NCI-H1105 (cell line): ENCODE measurements around the gene BTAF1.
"Not testable (repeated sequence)": the region's sequence is repeated elsewhere in the genome, so short reads cannot be mapped to it uniquely, and the experiment has no call there.

Experiments used
- DNase-seq: peaks from one replicate; lab custom pipeline; 2025; lab: John Stamatoyannopoulos, UW

The BTAF1 gene

GRCh38 chr10:91978585-91978984 lies 55.0 kb downstream of the BTAF1 start:
- DNase-seq: no peak

DNA sequence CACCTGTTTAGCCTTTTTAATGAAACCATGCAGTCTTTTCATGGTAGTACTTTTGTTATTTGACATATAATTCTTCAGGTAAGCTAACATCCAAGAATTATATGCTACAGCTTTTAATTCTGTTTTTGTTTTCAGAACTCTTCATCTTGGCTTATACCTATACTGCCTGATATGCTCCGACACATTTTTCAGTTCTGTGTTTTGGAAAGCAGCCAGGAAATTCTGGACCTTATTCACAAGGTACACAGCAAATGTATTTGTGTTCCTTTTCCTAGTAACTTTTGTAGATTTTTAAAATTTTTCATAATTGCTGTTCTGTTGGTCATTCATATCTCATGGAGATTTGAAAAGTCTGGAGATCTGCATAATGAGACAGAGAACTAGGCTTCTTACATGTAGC lies 56.7 kb downstream of the BTAF1 start:
- no peak for DNase-seq

DNA sequence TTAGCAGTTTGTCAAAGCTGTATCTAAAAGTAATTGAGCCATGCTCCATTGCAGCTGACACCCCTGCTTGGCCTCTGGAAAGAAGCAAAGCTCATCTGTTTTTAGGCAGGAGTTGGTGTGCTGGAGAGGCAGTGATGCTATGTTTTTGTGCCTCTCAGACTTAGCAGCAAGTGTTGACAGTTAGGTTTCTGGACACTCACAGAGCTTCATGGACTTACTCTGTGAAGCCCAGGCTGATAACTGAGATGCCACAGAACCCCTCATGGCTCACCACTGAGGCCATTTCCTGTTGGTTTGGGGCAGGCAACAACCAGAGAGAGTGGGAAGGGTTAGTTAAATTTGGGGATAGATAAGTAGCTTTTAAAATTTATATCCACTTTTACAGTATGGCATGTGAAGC lies 59.8 kb downstream of the BTAF1 start:
- no peak for DNase-seq

DNA sequence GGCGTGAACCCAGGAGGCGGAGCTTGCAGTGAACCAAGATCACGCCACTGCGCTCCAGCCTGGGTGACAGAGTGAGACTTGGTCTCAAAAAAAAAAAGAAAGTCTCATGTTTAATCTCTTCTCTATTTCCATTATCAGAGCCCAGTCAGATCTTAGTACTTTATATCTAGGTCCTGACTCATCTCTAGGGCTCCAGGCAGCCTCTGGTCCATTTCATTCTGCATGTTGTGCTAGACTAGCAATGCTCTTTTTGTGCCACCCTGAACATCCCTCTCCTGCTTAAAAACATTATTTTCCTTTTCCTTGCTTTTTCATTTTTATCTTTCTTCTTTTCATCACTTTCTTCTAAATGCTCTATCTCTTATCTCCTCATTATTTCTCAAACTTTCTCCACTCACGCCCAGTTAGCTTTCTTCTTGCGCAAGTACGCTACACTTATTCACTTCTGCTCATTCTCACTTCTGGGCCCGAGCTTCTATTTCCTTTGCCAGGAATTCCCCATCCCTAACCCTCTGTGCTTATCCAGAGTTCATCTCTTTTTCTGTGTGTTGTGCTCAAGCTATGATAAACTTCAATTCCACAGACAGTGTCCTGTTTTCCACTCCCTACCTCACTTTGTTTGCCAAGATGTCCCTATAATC lies 63.9 kb downstream of the BTAF1 start:
- DNase-seq: no peak

- no peak for DNase-seq
Observed at GRCh38 chr10:91992031-91992430, 68.5 kb downstream of the BTAF1 start.

DNA sequence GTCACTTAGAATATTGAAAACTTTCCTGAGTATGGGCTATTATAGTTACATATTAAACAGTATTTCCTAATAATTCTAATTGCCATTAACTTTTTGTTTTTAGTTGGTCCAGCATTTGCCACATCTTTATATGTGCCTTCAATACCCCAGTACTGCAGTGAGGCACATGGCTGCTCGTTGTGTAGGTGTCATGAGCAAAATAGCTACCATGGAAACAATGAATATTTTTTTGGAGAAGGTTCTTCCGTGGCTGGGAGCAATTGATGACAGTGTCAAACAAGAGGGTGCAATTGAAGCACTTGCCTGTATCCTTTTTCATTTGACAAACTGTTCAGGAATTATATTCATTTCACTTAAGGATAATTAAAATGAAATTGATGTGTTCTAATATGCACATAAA lies 72.7 kb downstream of the BTAF1 start:
- no peak for DNase-seq

DNA sequence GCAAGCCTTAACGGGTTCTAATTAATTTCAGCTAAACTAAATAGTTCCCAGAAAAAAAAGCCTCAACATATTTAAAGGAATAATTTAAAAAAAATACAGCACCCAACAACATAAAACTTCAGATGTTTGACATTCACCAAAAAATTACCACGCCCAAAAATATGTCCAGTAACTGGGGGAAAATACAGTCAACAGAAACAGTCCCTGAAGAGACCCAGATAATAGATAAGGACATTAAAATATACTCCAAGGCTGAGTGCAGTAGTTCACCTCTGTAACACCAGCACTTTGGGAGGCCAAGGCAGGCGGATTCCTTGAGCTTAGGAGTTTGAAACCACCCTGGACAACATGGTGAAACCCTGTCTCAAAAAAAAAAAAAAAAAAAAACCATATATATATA lies 78.0 kb downstream of the BTAF1 start:
- DNase-seq: no peak

DNA sequence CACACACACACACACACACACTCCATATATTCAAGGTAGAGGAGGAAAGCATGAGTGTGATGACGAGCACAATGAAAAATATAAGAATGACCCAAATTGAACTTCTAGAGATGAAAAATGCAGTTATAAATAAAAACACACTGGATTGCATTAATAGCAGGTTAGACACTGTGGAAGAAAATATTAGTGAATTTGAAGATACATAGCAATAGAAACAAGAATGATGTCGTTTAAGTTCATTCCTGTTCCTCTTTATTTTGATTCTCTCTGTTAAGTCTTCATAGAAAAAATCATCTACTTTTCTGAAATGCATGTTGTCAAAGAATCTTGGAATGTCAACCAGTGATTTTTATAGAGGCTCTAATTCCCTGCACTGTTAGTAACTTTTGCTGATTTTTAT lies 78.4 kb downstream of the BTAF1 start:
- no peak for DNase-seq

GRCh38 chr10:92003258-92003657 lies 79.7 kb downstream of the BTAF1 start:
- DNase-seq: no peak

- DNase-seq: no peak
Observed at GRCh38 chr10:92005978-92006377, 82.4 kb downstream of the BTAF1 start.

DNA sequence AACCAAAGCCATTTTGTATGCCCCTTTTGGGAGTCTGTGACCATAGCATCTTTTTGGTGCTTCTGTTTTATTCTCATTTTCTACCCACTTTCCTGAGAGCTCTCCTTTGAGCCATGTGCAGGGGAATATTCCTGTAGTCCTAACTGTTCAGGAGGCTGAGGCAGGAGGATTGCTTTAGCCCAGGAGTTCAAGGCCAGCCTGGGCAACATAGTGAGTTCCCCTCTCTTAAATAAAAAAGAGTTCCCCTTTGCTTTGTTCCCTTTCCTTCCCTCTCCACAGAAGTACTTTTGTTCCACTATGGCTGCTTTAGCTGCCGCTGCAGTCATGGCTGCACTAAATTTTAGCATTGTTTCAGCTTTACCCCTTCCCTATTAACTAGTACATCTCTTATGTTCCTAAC lies 85.9 kb downstream of the BTAF1 start:
- DNase-seq: no peak

GRCh38 chr10:92010047-92010735 lies 86.6 kb downstream of the BTAF1 start:
- DNase-seq: no peak

DNA sequence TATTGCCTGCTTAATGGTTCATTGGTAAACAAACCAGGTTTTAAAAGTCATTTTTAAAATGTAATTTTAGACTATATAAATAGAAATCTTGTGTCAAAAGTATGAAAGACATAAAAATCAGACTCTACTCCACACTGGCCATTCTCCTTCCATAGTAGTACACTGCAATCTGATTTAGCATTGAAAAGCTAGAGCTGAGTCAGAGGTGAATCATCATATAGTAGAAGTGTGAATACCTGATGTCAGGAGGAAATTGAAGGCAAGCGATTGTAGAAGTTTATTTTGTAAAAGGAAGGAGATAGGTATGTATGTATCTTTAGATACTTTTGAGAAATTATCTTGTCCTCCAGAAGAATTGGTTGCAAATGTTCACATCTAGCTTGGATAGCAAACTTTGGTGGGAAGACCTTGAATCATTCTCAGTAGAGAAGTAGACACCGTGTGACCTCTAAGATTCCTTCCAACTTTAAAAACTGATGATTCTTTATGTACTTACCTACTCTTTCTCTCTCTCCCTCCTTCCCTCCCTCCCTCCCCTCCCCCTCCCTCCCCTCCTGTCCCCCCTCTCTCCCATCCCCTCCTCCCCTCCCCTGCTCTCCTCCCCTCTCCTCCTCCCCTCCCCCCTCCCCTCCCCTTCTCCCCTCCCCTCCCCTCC lies 88.1 kb downstream of the BTAF1 start:
- DNase-seq: no peak

- DNase-seq: no peak
Observed at GRCh38 chr10:92014620-92015019, 91.0 kb downstream of the BTAF1 start.

DNA sequence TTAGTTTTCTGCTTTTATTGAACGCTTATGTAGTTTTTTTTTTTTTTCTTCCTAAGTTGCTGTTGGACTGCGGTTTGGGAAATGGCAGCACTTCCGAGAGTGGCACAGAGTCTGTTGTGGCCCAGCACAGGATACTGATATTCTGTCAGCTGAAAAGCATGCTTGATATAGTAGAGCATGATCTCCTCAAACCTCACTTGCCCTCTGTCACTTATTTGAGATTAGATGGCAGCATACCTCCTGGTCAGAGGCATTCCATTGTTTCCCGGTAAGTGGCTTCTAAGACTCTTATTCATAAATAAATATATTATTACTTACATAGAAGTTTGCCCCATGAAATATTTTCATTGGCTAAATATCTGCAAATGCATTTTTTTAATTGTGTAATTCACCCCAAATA lies 101.1 kb downstream of the BTAF1 start:
- DNase-seq: no peak

DNA sequence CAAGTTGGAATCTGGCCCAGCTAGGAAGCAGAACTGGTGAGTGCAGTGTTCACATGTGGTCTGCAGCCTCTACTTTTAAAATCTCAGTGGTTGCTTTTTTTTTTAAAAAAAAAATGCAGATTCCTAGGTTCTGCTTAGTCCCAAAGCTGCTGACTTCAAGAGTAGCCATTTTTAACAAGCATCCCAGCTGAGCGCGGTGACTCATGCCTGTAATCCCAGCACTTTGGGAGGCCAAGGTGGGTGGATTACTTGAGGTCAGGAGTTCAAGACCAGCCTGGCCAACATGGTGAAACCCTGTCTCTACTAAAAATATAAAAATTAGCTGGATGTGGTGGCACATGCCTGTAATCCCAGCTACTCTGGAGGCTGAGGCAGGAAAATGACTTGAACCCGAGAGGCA lies 101.8 kb downstream of the BTAF1 start:
- DNase-seq: not testable (repeated sequence)

DNA sequence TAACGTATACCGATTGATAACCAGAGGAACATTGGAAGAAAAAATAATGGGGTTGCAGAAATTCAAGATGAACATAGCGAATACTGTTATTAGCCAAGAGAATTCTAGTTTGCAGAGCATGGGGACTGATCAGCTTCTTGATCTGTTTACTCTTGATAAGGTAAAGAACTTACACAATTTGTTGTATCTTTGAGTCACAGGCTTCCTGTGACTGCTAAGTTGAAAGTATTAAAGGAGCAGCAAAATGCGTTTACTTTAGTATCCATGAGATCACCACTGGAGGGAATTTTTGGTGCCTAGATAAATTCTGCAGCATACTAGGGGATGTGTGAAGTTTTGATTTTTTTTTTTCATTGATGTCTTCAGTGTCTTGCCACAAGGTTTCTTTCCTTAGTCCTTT lies 103.6 kb downstream of the BTAF1 start:
- no peak for DNase-seq

GRCh38 chr10:92031580-92031979 lies 108.0 kb downstream of the BTAF1 start:
- no peak for DNase-seq

DNA sequence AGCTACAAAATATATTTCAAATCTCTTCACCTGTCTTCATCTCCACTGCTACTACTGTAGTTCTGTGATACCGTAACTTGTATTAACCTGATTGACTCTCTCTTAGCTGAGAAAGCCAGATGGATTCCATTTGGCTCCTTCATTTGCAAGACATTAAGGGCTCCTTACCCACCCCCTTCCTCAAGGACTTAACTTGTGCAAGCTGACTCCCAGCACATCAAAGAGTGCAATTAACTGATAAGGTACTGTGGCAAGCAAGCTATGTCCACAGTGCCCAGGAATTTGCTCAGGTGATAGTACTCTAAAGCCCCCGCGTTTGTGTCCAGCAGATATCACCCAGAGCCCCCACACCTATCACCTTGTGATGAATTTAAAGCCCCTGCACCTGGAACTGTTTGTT lies 109.5 kb downstream of the BTAF1 start:
- DNase-seq: not testable (repeated sequence)

DNA sequence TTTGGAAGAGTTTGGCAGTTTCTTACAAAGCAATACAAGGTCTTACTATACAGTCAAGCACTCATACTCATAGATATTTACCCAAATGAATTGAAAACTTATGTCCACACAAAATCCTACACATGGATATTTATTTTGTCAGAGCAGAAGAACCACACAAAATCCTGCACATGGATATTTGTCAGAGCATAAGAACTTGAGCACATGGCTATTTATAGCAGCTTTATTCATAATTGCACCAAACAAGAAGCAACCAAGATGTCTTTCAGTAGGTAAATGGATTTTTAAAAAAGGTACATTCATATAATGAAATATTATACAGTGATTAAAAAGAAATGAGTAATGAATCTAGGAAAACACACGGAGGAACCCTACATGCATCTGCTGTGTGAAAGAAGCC lies 115.4 kb downstream of the BTAF1 start:
- no peak for DNase-seq

DNA sequence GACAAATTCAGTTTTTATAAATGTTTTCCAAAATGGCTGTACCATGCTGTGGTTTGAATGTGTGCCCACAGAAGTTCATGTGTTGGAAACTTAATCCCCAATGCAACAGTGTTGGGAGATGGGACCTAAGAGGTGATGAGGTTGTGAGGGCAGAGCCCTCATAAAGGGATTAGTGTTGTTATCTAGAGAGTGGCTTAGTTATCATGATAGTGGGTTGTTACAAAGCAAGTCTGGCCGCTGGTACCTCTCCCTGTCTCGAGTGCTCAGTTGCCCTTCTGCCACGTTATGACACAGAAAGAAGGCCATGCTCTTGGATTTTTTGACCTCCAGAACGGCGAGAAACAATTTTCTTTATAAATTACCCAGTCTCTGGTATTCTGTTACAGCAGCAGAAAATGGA lies 119.0 kb downstream of the BTAF1 start:
- DNase-seq: no peak

DNA sequence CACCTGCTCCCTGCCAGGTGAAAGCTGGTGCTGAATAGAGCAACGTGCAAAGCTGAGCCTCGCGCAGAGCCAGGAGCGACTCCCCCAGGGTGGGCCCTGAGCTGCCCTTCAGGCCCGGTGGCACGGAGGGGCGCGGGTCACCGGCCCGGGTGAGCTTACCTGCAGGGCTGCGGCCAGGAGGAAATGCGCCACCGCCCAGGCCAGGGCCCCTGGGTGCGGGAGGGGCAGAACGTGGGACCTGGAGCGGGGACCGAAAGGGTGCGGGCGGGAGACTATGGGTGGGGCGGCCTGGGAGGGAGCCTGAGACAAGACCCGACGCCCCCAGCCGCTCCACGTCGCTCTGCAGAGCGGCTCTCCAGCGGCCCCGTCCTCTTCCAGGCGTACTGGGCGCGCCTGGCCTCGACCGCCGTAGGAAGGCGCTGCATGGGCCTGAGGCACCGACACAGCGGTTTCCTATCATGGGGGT lies 122.1 kb downstream of the BTAF1 start:
- DNase-seq: no peak

GRCh38 chr10:92047215-92047614 lies 123.6 kb downstream of the BTAF1 start:
- no peak for DNase-seq
